Upper lobe of left lung (tissue), 4 donors: ENCODE measurements around the gene PCSK6.

Experiments
- POLR2A ChIP-seq, 4 donors: fragments of 450-650 bp; IDR thresholded peaks; one replicate each; pipeline ENCODE4 v1.5.1; 2016 to 2017; ENCODE audit warnings: antibody characterized with exemption in 4 of 4, mild to moderate bottlenecking in 2 of 4
- POLR2AphosphoS5 ChIP-seq, 2 donors: sonication (generic); formaldehyde crosslinking; IDR thresholded peaks; one replicate each; pipeline ENCODE4 v1.5.1; 2017; ENCODE audit warnings: antibody characterized with exemption in 2 of 2
- TF ChIP-seq, protein P1 (sequence below), 6 experiments: fragments of 450-650 bp in 4 of 6; fragments of 200-600 bp in 2 of 6; sonication (generic) in 2 of 6; IDR thresholded peaks; one replicate each; pipeline ENCODE4 v1.5.1; 2016 to 2019; ENCODE audit warnings: antibody characterized with exemption in 6 of 6

DNA sequence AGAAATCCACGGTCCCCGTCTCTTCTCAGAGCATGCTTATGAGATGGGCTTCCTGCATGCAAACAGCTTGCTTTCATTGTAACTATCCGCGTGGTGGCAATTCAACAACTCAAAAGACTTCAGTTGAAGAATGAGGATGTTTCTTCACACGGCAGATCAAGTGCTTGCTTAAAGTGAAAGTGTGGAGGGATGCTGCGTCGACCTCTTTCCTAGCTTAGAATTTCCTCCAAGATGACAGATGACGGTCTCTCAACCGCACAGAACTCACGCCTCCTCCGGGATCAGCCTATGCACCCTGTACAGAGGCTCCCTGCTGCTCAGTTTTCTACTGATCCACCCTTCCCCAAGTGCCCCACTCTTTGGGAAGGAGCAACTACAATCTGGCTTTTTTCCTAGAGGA lies 47.8 kb downstream of the PCSK6 start:
- TF ChIP-seq POLR2A (IDR thresholded peaks at IDR 0.05) (no peak), POLR2AphosphoS5 (IDR thresholded peaks at IDR 0.05) (no peak)
- TF ChIP-seq, protein P1, sequence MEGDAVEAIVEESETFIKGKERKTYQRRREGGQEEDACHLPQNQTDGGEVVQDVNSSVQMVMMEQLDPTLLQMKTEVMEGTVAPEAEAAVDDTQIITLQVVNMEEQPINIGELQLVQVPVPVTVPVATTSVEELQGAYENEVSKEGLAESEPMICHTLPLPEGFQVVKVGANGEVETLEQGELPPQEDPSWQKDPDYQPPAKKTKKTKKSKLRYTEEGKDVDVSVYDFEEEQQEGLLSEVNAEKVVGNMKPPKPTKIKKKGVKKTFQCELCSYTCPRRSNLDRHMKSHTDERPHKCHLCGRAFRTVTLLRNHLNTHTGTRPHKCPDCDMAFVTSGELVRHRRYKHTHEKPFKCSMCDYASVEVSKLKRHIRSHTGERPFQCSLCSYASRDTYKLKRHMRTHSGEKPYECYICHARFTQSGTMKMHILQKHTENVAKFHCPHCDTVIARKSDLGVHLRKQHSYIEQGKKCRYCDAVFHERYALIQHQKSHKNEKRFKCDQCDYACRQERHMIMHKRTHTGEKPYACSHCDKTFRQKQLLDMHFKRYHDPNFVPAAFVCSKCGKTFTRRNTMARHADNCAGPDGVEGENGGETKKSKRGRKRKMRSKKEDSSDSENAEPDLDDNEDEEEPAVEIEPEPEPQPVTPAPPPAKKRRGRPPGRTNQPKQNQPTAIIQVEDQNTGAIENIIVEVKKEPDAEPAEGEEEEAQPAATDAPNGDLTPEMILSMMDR (IDR thresholded peaks at IDR 0.05): no peak
